Measurements from ENCODE around the gene UCK2. TPM values are rescaled to one million over a fixed set of nuclear protein-coding genes. Genes with fewer than 3 reads are reported as not detected.
A peak's percentile ranks its signal among the peaks of the same experiment; 100 is the strongest.

UCK2 gene
- total RNA-seq, 1 donor from 2014 or later = 30.3 TPM

GRCh38 chr1:165823552-165824268, 3.7 kb upstream of the UCK2 start:
- Histone ChIP-seq H3K36me3 (no peaks in the 10 kb centered on the region), H3K27me3 (no peaks in the 10 kb centered on the region), H3K4me1 (peaks cover 0 to 5% of the 10 kb centered on the region in 2 donors), H3K4me3 (no peak overlapping the region), H3K9me3 (no peaks in the 10 kb centered on the region), H3K27ac (no peak overlapping the region)
- DNase-seq (ENCODE audit: low spot score in 2 of 2) = no peak
- TF ChIP-seq, protein P1, sequence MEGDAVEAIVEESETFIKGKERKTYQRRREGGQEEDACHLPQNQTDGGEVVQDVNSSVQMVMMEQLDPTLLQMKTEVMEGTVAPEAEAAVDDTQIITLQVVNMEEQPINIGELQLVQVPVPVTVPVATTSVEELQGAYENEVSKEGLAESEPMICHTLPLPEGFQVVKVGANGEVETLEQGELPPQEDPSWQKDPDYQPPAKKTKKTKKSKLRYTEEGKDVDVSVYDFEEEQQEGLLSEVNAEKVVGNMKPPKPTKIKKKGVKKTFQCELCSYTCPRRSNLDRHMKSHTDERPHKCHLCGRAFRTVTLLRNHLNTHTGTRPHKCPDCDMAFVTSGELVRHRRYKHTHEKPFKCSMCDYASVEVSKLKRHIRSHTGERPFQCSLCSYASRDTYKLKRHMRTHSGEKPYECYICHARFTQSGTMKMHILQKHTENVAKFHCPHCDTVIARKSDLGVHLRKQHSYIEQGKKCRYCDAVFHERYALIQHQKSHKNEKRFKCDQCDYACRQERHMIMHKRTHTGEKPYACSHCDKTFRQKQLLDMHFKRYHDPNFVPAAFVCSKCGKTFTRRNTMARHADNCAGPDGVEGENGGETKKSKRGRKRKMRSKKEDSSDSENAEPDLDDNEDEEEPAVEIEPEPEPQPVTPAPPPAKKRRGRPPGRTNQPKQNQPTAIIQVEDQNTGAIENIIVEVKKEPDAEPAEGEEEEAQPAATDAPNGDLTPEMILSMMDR (IDR thresholded peaks at IDR 0.05) = no peak
- intact Hi-C loops (cut with DNase I) = no loop called here

DNA sequence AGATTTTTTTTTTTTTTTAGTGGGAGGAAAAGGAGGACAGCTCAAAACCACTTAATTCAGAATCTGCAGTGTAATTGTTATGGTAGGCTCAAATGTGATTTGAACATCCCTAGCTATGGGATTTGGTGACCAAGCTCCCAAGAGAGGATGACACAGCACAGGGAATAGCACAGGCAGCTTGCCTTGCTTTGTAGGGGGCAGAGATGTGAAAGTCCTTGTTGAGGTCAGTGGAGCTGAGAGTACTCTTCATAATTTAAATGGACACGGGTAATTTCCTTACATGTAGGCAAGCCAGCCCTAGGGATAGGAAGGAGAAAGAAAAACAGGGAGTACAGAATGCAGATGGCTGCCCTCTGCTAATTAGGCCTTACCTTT, 3.2 kb upstream of the UCK2 start:
- DNase-seq (ENCODE audit: low spot score in 2 of 2) = no peak
- TF ChIP-seq, protein P1 (IDR thresholded peaks at IDR 0.05) = no peak
- no peak overlapping the region for H3K27ac ChIP-seq
- H3K36me3 ChIP-seq = no peaks in the 10 kb centered on the region
- H3K4me1 ChIP-seq = peaks cover 0 to 6% of the 10 kb centered on the region in 2 donors
- H3K27me3 ChIP-seq = no peaks in the 10 kb centered on the region
- no peaks in the 10 kb centered on the region for H3K9me3 ChIP-seq
- H3K4me3 ChIP-seq = no peak overlapping the region
- intact Hi-C loops (cut with DNase I) = no loop called here

- TF ChIP-seq, protein P1 (IDR thresholded peaks at IDR 0.05) = no peak
- intact Hi-C loops (cut with DNase I) = loop anchor here (1.0 to 2.0 kb wide), 3 partner anchors 58 to 88 kb away; partner anchors contain the start of gene TMCO1
- DNase-seq (ENCODE audit: low spot score in 2 of 2) = no peak
- H3K4me1 ChIP-seq = peaks cover 0 to 9% of the 10 kb centered on the region in 2 donors
- no peaks in the 10 kb centered on the region for H3K9me3 ChIP-seq
- H3K36me3 ChIP-seq = no peaks in the 10 kb centered on the region
- H3K27me3 ChIP-seq = no peaks in the 10 kb centered on the region
- H3K4me3 ChIP-seq = peak overlapping the region; percentile 90 to 96
- peak overlapping the region; percentile 96 to 97 for H3K27ac ChIP-seq
These were observed 698 bp upstream of the UCK2 start for GRCh38 chr1:165826565-165827267.

- peak overlapping the region; percentile 96 to 97 for H3K27ac ChIP-seq
- no peaks in the 10 kb centered on the region for H3K36me3 ChIP-seq
- H3K4me3 ChIP-seq = peak overlapping the region; percentile 90 to 96
- intact Hi-C loops (cut with DNase I) = loop anchor here (1.0 to 2.0 kb wide), 3 partner anchors 131 to 229 kb away; no protein-coding TSS in a partner anchor
- TF ChIP-seq, protein P1 (IDR thresholded peaks at IDR 0.05) = peak in 1 of 3 experiments; percentile 2
- no peaks in the 10 kb centered on the region for H3K9me3 ChIP-seq
- peaks cover 0 to 9% of the 10 kb centered on the region in 2 donors for H3K4me1 ChIP-seq
- DNase-seq (ENCODE audit: low spot score in 2 of 2) = peak in 1 of 2 donors; percentile 72
- H3K27me3 ChIP-seq = no peaks in the 10 kb centered on the region
These were observed 772 bp downstream of the UCK2 start for GRCh38 chr1:165828103-165828668.

GRCh38 chr1:165828669-165829329, 1.4 kb downstream of the UCK2 start:
- TF ChIP-seq, protein P1 (IDR thresholded peaks at IDR 0.05) = no peak
- Histone ChIP-seq H3K27ac (peak overlapping the region; percentile 96 to 97), H3K27me3 (no peaks in the 10 kb centered on the region), H3K4me3 (peak overlapping the region; percentile 90 to 96), H3K9me3 (no peaks in the 10 kb centered on the region), H3K36me3 (no peaks in the 10 kb centered on the region), H3K4me1 (peaks cover 0 to 9% of the 10 kb centered on the region in 2 donors)
- DNase-seq (ENCODE audit: low spot score in 2 of 2) = peak in 1 of 2 donors; percentile 71
- intact Hi-C loops (cut with DNase I) = loop anchor here (1.0 to 2.0 kb wide), 3 partner anchors 132 to 230 kb away; no protein-coding TSS in a partner anchor

Data from ascending aorta (tissue), 2 donors.